Smooth muscle cell (in vitro differentiated cells): Measurements from ENCODE around the gene DDX5. TPM values are rescaled to one million over a fixed set of nuclear protein-coding genes. Genes with fewer than 3 reads are reported as not detected.

Experiments
- DNase-seq: peaks from one replicate; lab custom pipeline; 2025; ENCODE audit not compliant: unreplicated experiment; lab: John Stamatoyannopoulos, UW
- H2AFZ ChIP-seq: fragments of 200-600 bp; sonication (generic); 2 replicates; pipeline ENCODE4 v1.6.0; 2016; ENCODE audit warnings: antibody characterized with exemption, low read depth, mild to moderate bottlenecking
- H3F3A ChIP-seq: fragments of 200-600 bp; sonication (generic); 2 replicates; pipeline ENCODE4 v1.6.0; 2017; ENCODE audit warnings: antibody characterized with exemption, low read depth
- H3K27ac ChIP-seq: fragments of 200-600 bp; sonication (generic); 2 replicates; pipeline ENCODE4 v1.5.1; 2016; ENCODE audit warnings: low read depth, mild to moderate bottlenecking
- H3K27me3 ChIP-seq: fragments of 200-600 bp; sonication (generic); 2 replicates; pipeline ENCODE4 v1.6.1; 2016; ENCODE audit warnings: low read depth, mild to moderate bottlenecking
- H3K36me3 ChIP-seq: fragments of 200-600 bp; sonication (generic); 2 replicates; pipeline ENCODE4 v1.5.1; 2016; ENCODE audit warnings: low read depth
- H3K4me1 ChIP-seq: fragments of 200-600 bp; sonication (generic); 2 replicates; pipeline ENCODE4 v1.5.1; 2016; ENCODE audit warnings: low read depth
- H3K4me2 ChIP-seq: fragments of 200-600 bp; sonication (generic); 2 replicates; pipeline ENCODE4 v1.6.0; 2016; ENCODE audit warnings: mild to moderate bottlenecking
- H3K4me3 ChIP-seq: fragments of 200-600 bp; sonication (generic); 2 replicates; pipeline ENCODE4 v1.5.1; 2016; ENCODE audit warnings: mild to moderate bottlenecking
- H3K79me2 ChIP-seq: fragments of 200-600 bp; sonication (generic); 2 replicates; pipeline ENCODE4 v1.6.0; 2016; ENCODE audit warnings: low read depth, mild to moderate bottlenecking
- H3K9ac ChIP-seq: fragments of 200-600 bp; sonication (generic); 2 replicates; pipeline ENCODE4 v1.6.0; 2016; ENCODE audit warnings: low read depth
- H3K9me3 ChIP-seq: fragments of 200-600 bp; sonication (generic); replicated peaks from 2 replicates; pipeline ENCODE4 v1.5.1; 2016; ENCODE audit warnings: low read depth
- H4K20me1 ChIP-seq: fragments of 200-600 bp; sonication (generic); 2 replicates; pipeline ENCODE4 v1.6.0; 2016; ENCODE audit warnings: low read depth
- CTCF ChIP-seq: fragments of 200-600 bp; sonication (generic); IDR thresholded peaks from 2 replicates; pipeline ENCODE4 v1.5.1; 2017; ENCODE audit warnings: borderline replicate concordance, mild to moderate bottlenecking, antibody characterized with exemption; ENCODE audit not compliant: insufficient read depth, poor library complexity, severe bottlenecking
- WGBS: methylation state at CpG from one replicate; pipeline ENCODE4 v1.1.7; 2016; ENCODE audit warnings: low lambda C conversion rate; 5-methylcytosine and 5-hydroxymethylcytosine counted together
- polyA plus RNA-seq: library from polyadenylated mRNA; unstranded; fragments of >200 nt; fragmentation: Nextera tagmentation; extraction: Ambion mirVana; gene quantifications from 2 replicates; pipeline ENCODE4 v1.2.1, GENCODE V29; 2016
- total RNA-seq: library from RNA; depleted of rRNA; stranded (reverse); fragments of >200 nt; gene quantifications from 2 replicates; pipeline ENCODE4 v1.2.3, GENCODE V29; 2014

Gene DDX5
- total and polyA plus RNA-seq, 2 experiments from 2014 or later, result 446 to 679 TPM

DNA sequence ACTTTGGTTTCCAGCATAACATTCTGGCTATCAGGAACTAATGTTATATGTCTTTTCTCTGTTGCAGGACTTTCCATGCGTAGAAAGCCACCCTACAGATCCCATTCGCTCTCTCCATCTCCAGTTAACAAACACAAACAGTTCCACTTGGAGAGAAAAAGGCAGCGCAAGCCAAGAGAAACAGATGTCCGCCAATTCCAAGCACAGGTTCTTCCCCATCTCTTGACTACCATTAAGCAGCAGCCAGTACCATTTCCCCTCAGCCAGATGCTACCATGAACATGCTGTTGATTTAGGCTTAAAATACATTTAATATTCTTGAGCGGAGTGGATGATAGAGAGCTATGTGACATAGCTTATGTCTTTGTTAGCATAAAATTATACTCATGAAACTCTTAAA lies 23.1 kb upstream of the DDX5 start:
- DNase-seq, result no peak
- no peak for TF ChIP-seq CTCF
- Histone ChIP-seq H3K27ac (no peak overlapping the region), H3K4me3 (no peak overlapping the region), H3K79me2 (no peaks in the 10 kb centered on the region), H3F3A (peaks cover 32% of the 10 kb centered on the region), H4K20me1 (peaks cover 7% of the 10 kb centered on the region), H2AFZ (no peak overlapping the region), H3K4me2 (no peak overlapping the region), H3K4me1 (no peaks in the 10 kb centered on the region), H3K9me3 (no peaks in the 10 kb centered on the region), H3K27me3 (no peaks in the 10 kb centered on the region), H3K9ac (no peak overlapping the region), H3K36me3 (peaks cover 36% of the 10 kb centered on the region)
- 96% methylated on average over 5 of the region's 5 CpGs for WGBS

DNA sequence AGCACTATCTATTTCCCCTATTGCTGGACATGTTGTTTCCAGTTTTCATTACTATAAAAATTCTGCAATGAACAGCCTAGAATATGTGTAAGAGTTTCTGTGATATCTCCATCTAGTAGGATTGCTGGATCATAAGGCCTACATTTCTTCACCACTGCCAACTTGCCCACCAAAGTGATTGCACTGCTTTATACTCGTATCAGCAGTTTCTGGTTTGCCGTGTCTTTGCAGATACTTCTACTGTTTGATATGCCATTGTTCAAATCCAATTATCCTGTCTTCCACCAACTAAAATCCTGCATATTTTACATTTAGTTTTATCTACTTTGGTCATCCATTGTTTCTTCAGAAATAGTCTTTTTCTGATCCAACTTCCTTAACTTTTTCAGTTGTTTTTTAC lies 21.8 kb upstream of the DDX5 start:
- no peaks in the 10 kb centered on the region for H3K79me2 ChIP-seq
- H3K9ac ChIP-seq, result no peak overlapping the region
- no peak overlapping the region for H2AFZ ChIP-seq
- H4K20me1 ChIP-seq, result peaks cover 9% of the 10 kb centered on the region
- H3K36me3 ChIP-seq, result peaks cover 46% of the 10 kb centered on the region
- H3K27ac ChIP-seq, result no peak overlapping the region
- TF ChIP-seq CTCF, result no peak
- H3K27me3 ChIP-seq, result no peaks in the 10 kb centered on the region
- no peak overlapping the region for H3K4me3 ChIP-seq
- H3F3A ChIP-seq, result peaks cover 35% of the 10 kb centered on the region
- H3K4me2 ChIP-seq, result no peak overlapping the region
- WGBS, result 93% methylated on average over 2 of the region's 2 CpGs
- no peaks in the 10 kb centered on the region for H3K4me1 ChIP-seq
- no peak for DNase-seq
- no peaks in the 10 kb centered on the region for H3K9me3 ChIP-seq

GRCh38 chr17:64520359-64520758 lies 14.3 kb upstream of the DDX5 start:
- no peak overlapping the region for H3K4me3 ChIP-seq
- H3K27ac ChIP-seq, result no peak overlapping the region
- no peak for DNase-seq
- no peaks in the 10 kb centered on the region for H3K4me1 ChIP-seq
- no peak overlapping the region for H3K4me2 ChIP-seq
- WGBS, result 99% methylated on average over 6 of the region's 6 CpGs
- H3K27me3 ChIP-seq, result no peaks in the 10 kb centered on the region
- H4K20me1 ChIP-seq, result peaks cover 30% of the 10 kb centered on the region
- peaks cover 5% of the 10 kb centered on the region for H3F3A ChIP-seq
- no peaks in the 10 kb centered on the region for H3K9me3 ChIP-seq
- H3K36me3 ChIP-seq, result peaks cover 27% of the 10 kb centered on the region
- peaks cover 11% of the 10 kb centered on the region for H3K79me2 ChIP-seq
- H2AFZ ChIP-seq, result no peak overlapping the region
- TF ChIP-seq CTCF, result no peak
- no peak overlapping the region for H3K9ac ChIP-seq

DNA sequence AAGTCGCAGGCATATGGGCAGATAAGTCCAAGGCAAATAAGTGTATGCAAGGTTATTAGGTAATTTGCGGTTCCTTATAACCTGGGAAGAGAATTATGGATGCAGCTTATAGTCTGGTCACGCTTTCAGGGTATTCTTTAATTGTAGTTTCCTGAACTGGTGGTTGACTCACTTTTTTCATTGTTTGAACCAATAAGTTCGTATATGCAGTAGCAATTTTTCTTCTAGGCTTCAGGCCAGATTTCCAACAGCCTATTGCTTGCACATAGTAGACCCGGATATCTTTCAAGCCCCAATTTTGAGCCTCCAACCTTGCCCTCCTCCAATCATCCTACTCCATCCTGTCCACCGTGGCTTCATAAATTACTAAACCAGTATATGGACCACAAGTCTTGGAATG lies 13.5 kb upstream of the DDX5 start:
- 97% methylated on average over 6 of the region's 6 CpGs for WGBS
- Histone ChIP-seq H3K27ac (no peak overlapping the region), H3K36me3 (peaks cover 28% of the 10 kb centered on the region), H3F3A (peaks cover 5% of the 10 kb centered on the region), H3K9ac (no peak overlapping the region), H3K4me3 (no peak overlapping the region), H3K79me2 (peaks cover 11% of the 10 kb centered on the region), H3K27me3 (no peaks in the 10 kb centered on the region), H2AFZ (no peak overlapping the region), H3K4me1 (no peaks in the 10 kb centered on the region), H3K9me3 (no peaks in the 10 kb centered on the region), H3K4me2 (no peak overlapping the region), H4K20me1 (peaks cover 35% of the 10 kb centered on the region)
- no peak for DNase-seq
- TF ChIP-seq CTCF, result no peak
